NT2/D1 (cell line): ENCODE measurements around the gene SP2.

Experiments used
- DNase-seq: peaks from one replicate; pipeline ENCODE4 v3.0.0-alpha.2; 2011; ENCODE audit warnings: low read depth, low spot score
- H3K27me3 ChIP-seq: 2 replicates; pipeline ENCODE4 v1.6.0; 2011; ENCODE audit warnings: mild to moderate bottlenecking; ENCODE audit not compliant: insufficient read length, insufficient read depth
- H3K36me3 ChIP-seq: 2 replicates; pipeline ENCODE4 v1.6.1; 2011; ENCODE audit warnings: mild to moderate bottlenecking, low read length, mixed read lengths; ENCODE audit not compliant: insufficient read depth, insufficient read length
- H3K4me1 ChIP-seq: 2 replicates; pipeline ENCODE4 v1.5.1; 2011; ENCODE audit not compliant: insufficient read depth, insufficient read length
- H3K4me3 ChIP-seq: 2 replicates; pipeline ENCODE4 v1.5.1; 2011; ENCODE audit warnings: low read depth; ENCODE audit not compliant: insufficient read length
- H3K9ac ChIP-seq: 2 replicates; pipeline ENCODE4 v1.6.0; 2011; ENCODE audit warnings: low read depth; ENCODE audit not compliant: insufficient read length
- H3K9me3 ChIP-seq: 2 replicates; pipeline ENCODE4 v1.5.1; 2011; ENCODE audit warnings: mild to moderate bottlenecking, low read length; ENCODE audit not compliant: insufficient read depth
- SUZ12 ChIP-seq: IDR thresholded peaks from 2 replicates; pipeline ENCODE4 v1.6.1; 2011; ENCODE audit not compliant: insufficient read length, insufficient read depth; ENCODE audit errors: extremely low read depth
- YY1 ChIP-seq: IDR thresholded peaks from 2 replicates; pipeline ENCODE4 v1.6.1; 2011; ENCODE audit not compliant: insufficient read length, insufficient read depth
- ZNF274 ChIP-seq: IDR thresholded peaks from 2 replicates; pipeline ENCODE4 v1.6.1; 2011; ENCODE audit warnings: mild to moderate bottlenecking, low read depth, low read length

SP2 gene

GRCh38 chr17:47959825-47960655 lies 64.0 kb downstream of the SP2 start:
- H3K4me3 ChIP-seq, result no peak overlapping the region

GRCh38 chr17:47961406-47961805 lies 65.4 kb downstream of the SP2 start:
- TF ChIP-seq SUZ12 (no peak), ZNF274 (no peak), YY1 (no peak)
- Histone ChIP-seq H3K36me3 (no peaks in the 10 kb centered on the region), H3K9ac (no peak overlapping the region), H3K9me3 (no peaks in the 10 kb centered on the region), H3K4me3 (no peak overlapping the region), H3K4me1 (peaks cover 14% of the 10 kb centered on the region), H3K27me3 (no peaks in the 10 kb centered on the region)
- no peak for DNase-seq

More at GRCh38 chr17:47959825-47960655, 64.0 kb downstream of the SP2 start:
- Histone ChIP-seq H3K4me1 (peaks cover 17% of the 10 kb centered on the region), H3K27me3 (no peaks in the 10 kb centered on the region), H3K36me3 (no peaks in the 10 kb centered on the region), H3K9me3 (no peaks in the 10 kb centered on the region), H3K9ac (peak overlapping the region; percentile 34)
- no peak for TF ChIP-seq YY1
- TF ChIP-seq ZNF274, result no peak
- no peak for TF ChIP-seq SUZ12
- no peak for DNase-seq

DNA sequence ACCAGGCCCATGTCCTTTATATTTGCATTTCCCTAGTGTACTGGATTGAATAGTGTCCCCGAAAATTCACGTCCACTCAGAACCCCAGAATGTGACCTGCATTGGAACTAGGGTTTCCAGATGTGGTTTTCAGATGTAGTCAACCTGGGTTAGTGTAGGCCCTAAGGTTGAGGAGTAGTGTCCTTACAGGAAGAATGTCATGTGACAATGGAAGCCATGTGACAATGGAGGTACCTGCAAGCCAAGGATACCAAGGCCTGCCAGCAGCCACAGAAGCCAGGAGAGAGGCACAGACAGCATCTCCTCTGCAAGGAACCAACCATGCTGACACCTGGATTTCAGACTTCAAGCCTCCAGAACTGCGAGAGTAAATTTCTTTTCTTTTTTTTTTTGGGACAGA lies 66.9 kb downstream of the SP2 start:
- Histone ChIP-seq H3K27me3 (no peaks in the 10 kb centered on the region), H3K9me3 (no peaks in the 10 kb centered on the region), H3K9ac (no peak overlapping the region), H3K4me1 (peaks cover 2% of the 10 kb centered on the region), H3K4me3 (no peak overlapping the region), H3K36me3 (no peaks in the 10 kb centered on the region)
- TF ChIP-seq YY1, result no peak
- TF ChIP-seq SUZ12, result no peak
- TF ChIP-seq ZNF274, result no peak
- DNase-seq, result no peak

GRCh38 chr17:47964856-47965255 lies 68.8 kb downstream of the SP2 start:
- no peaks in the 10 kb centered on the region for H3K36me3 ChIP-seq
- no peaks in the 10 kb centered on the region for H3K4me1 ChIP-seq
- H3K27me3 ChIP-seq, result no peaks in the 10 kb centered on the region
- no peak for DNase-seq
- H3K9ac ChIP-seq, result no peak overlapping the region
- H3K9me3 ChIP-seq, result no peaks in the 10 kb centered on the region
- H3K4me3 ChIP-seq, result no peak overlapping the region
- TF ChIP-seq ZNF274 (no peak), SUZ12 (no peak), YY1 (no peak)

DNA sequence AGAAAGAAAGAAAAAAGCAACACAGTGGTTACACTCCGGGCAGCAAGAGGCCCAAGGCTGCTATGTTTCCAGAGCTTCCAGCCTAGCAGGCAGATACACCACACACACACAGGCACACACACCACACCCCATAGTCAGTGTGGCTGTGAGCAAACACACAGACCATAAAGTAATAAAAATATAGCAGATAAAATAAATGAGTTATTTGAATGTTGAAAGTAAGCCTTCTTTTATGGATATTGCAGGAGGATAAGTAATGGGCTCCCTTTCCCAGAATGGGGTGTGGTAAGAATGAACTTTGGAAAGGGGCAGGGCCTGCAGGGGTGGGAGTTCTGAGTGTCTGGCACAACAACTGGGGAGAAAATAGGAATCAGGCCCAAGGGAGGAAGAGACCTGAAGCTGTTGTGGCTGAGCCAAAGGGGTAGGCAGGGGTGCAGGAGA lies 70.1 kb downstream of the SP2 start:
- TF ChIP-seq ZNF274 (no peak), SUZ12 (no peak), YY1 (no peak)
- DNase-seq, result no peak
- H3K36me3 ChIP-seq, result no peaks in the 10 kb centered on the region
- H3K9ac ChIP-seq, result no peak overlapping the region
- no peaks in the 10 kb centered on the region for H3K9me3 ChIP-seq
- no peak overlapping the region for H3K4me3 ChIP-seq
- no peaks in the 10 kb centered on the region for H3K4me1 ChIP-seq
- H3K27me3 ChIP-seq, result no peaks in the 10 kb centered on the region

GRCh38 chr17:47967607-47968252 lies 71.7 kb downstream of the SP2 start:
- H3K9me3 ChIP-seq, result peaks cover 4% of the 10 kb centered on the region; the same call in 1 of the 2 replicates
- H3K36me3 ChIP-seq, result no peaks in the 10 kb centered on the region
- no peak for DNase-seq
- H3K4me3 ChIP-seq, result no peak overlapping the region
- no peaks in the 10 kb centered on the region for H3K27me3 ChIP-seq
- TF ChIP-seq SUZ12, result no peak
- no peak for TF ChIP-seq YY1
- TF ChIP-seq ZNF274, result no peak
- H3K9ac ChIP-seq, result no peak overlapping the region
- H3K4me1 ChIP-seq, result no peaks in the 10 kb centered on the region

- H3K9me3 ChIP-seq, result peaks cover 4% of the 10 kb centered on the region; the same call in 1 of the 2 replicates
- no peaks in the 10 kb centered on the region for H3K4me1 ChIP-seq
- H3K9ac ChIP-seq, result no peak overlapping the region
- H3K36me3 ChIP-seq, result peaks cover 5% of the 10 kb centered on the region
- TF ChIP-seq YY1, result no peak
- no peak for TF ChIP-seq ZNF274
- TF ChIP-seq SUZ12, result no peak
- H3K27me3 ChIP-seq, result no peaks in the 10 kb centered on the region
- no peak overlapping the region for H3K4me3 ChIP-seq
- no peak for DNase-seq
These were observed 72.8 kb downstream of the SP2 start for GRCh38 chr17:47968836-47969235.
